Measurements from ENCODE around the gene STRIT1.

- TF ChIP-seq CTCF (IDR thresholded peaks at IDR 0.05) (no peak), POLR2A (IDR thresholded peaks at IDR 0.05) (no peak), EP300 (IDR thresholded peaks at IDR 0.05) (no peak)
These were observed 31.9 kb upstream of the STRIT1 start for GRCh38 chr3:155325263-155325835.

All from stomach (tissue), 4 donors.